Activated T-helper 1 cell treated with anti-CD3 and anti-CD28 coated beads, Interleukin-2, amount 50 U/mL, for 16 hours (primary cell): ENCODE measurements around the gene USP11.

Experiments used
- DNase-seq, 2 donors: peaks; one replicate each; pipeline ENCODE4 v3.0.0-alpha.2; 2020; ENCODE audit warnings: low read depth in 1 of 2, low spot score in 1 of 2

USP11 gene

GRCh38 chrX:47224266-47224895 is 8.4 kb upstream of the USP11 start:
- DNase-seq, result no peak

- DNase-seq, result no peak
These were observed 7.9 kb upstream of the USP11 start for GRCh38 chrX:47224896-47225290.

GRCh38 chrX:47226071-47226470 is 6.7 kb upstream of the USP11 start:
- DNase-seq, result no peak

GRCh38 chrX:47226531-47227333 is 6.1 kb upstream of the USP11 start:
- DNase-seq, result no peak

GRCh38 chrX:47227334-47227583 is 5.5 kb upstream of the USP11 start:
- no peak for DNase-seq

- DNase-seq, result no peak
These were observed 4.1 kb upstream of the USP11 start for GRCh38 chrX:47228550-47229270.

GRCh38 chrX:47229427-47229826 is 3.4 kb upstream of the USP11 start:
- no peak for DNase-seq

GRCh38 chrX:47230136-47230868 is 2.5 kb upstream of the USP11 start:
- no peak for DNase-seq

GRCh38 chrX:47231167-47231566 is 1.6 kb upstream of the USP11 start:
- no peak for DNase-seq

GRCh38 chrX:47232197-47232802 is 509 bp upstream of the USP11 start:
- DNase-seq, result no peak

GRCh38 chrX:47233333-47234113 is 714 bp downstream of the USP11 start:
- peak; percentile 77 to 91 for DNase-seq

- no peak for DNase-seq
These were observed 1.8 kb downstream of the USP11 start for GRCh38 chrX:47234583-47234982.

- DNase-seq, result no peak
These were observed 2.9 kb downstream of the USP11 start for GRCh38 chrX:47235691-47236103.

GRCh38 chrX:47239199-47239598 is 6.4 kb downstream of the USP11 start:
- no peak for DNase-seq

- no peak for DNase-seq
These were observed 7.2 kb downstream of the USP11 start for GRCh38 chrX:47239898-47240545.

- no peak for DNase-seq
These were observed 7.8 kb downstream of the USP11 start for GRCh38 chrX:47240619-47241018.

- no peak for DNase-seq
These were observed 8.6 kb downstream of the USP11 start for GRCh38 chrX:47241201-47242011.

- DNase-seq, result no peak
These were observed 9.5 kb downstream of the USP11 start for GRCh38 chrX:47242321-47242720.

- no peak for DNase-seq
These were observed 10.5 kb downstream of the USP11 start for GRCh38 chrX:47243351-47243750.
